ENCODE data around the gene MED25. TPM values are rescaled to one million over a fixed set of nuclear protein-coding genes. Genes with fewer than 3 reads are reported as not detected.

Gene MED25
- total and polyA plus RNA-seq, 12 donors, result 39.5 to 149 (median 54.9) TPM

GRCh38 chr19:49837009-49837310 is 18.9 kb downstream of the MED25 start:
- Histone ChIP-seq H3K27me3 (no peaks in the 10 kb centered on the region), H3K4me1 (peaks cover 0 to 11% (median 0%) of the 10 kb centered on the region in 9 donors), H3K4me3 (no peak overlapping the region), H3K36me3 (peaks cover 0 to 96% (median 61%) of the 10 kb centered on the region in 9 donors), H3K9me3 (no peaks in the 10 kb centered on the region), H3K27ac (no peak overlapping the region)
- TF ChIP-seq CTCF (IDR thresholded peaks at IDR 0.05), result no peak
- WGBS, 2 donors, result 81 to 88% methylated on average over 5 of the region's 5 CpGs
- ATAC-seq (no peak), DNase-seq (no peak)
- intact Hi-C loops (cut with DNase I), result loop anchor here in 1 of 10 donors (10.0 kb wide), 1 partner anchor 1238 kb away; no protein-coding TSS in a partner anchor

GRCh38 chr19:49837425-49837824 is 19.3 kb downstream of the MED25 start:
- H3K4me1 ChIP-seq, result peaks cover 0 to 7% (median 0%) of the 10 kb centered on the region in 9 donors
- no peak for TF ChIP-seq CTCF (IDR thresholded peaks at IDR 0.05)
- peaks cover 0 to 95% (median 56%) of the 10 kb centered on the region in 9 donors for H3K36me3 ChIP-seq
- WGBS, 2 donors, result 94 to 97% methylated on average over 9 of the region's 9 CpGs
- intact Hi-C loops (cut with DNase I), result loop anchor here in 1 of 10 donors (10.0 kb wide), 1 partner anchor 1237 kb away; no protein-coding TSS in a partner anchor
- DNase-seq (no peak), ATAC-seq (peak in 2 of 8 donors; percentile 4 to 12)
- H3K27ac ChIP-seq, result no peak overlapping the region
- H3K4me3 ChIP-seq, result no peak overlapping the region
- no peaks in the 10 kb centered on the region for H3K9me3 ChIP-seq
- no peaks in the 10 kb centered on the region for H3K27me3 ChIP-seq

DNA sequence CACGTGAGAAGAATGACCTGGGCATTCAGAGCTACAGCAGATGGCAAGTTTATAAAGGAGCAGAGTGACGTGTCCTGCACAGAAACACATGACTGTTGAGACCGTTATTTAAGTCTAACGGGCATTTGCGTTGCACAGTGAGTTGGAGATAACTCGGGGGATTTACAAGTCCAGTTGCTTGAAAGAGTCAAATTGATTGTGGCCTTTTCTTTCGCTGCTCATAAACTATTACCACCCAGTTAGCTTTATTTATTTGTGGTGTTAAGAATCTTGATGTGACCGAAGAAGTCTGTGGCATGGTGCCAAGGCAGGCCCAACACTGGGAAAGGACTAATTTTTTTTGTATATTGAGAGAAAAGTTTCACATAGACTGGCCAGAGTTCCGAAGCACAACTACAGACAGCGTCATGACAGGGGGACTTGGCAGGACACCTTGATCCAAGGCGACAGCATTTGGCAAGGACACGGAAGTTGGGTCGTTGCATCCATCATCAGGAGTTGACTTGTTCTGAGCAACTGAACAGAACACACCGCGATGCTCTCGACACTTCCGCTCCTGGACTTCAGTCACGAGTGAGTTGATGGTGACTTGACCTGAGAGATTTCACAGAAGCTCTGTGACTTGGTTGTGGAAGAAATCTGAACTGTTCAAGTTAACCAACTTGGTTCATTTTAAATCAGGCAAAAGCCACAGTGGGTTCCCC is 20.9 kb downstream of the MED25 start:
- no peak for TF ChIP-seq CTCF (IDR thresholded peaks at IDR 0.05)
- Histone ChIP-seq H3K4me1 (peaks cover 0 to 5% (median 0%) of the 10 kb centered on the region in 9 donors), H3K4me3 (no peak overlapping the region), H3K9me3 (no peaks in the 10 kb centered on the region), H3K36me3 (peaks cover 0 to 79% (median 40%) of the 10 kb centered on the region in 9 donors), H3K27me3 (no peaks in the 10 kb centered on the region), H3K27ac (no peak overlapping the region)
- no peak for DNase-seq
- intact Hi-C loops (cut with DNase I), result loop anchor here in 1 of 10 donors (10.0 kb wide), 1 partner anchor 1236 kb away; no protein-coding TSS in a partner anchor
- WGBS, 2 donors, result 48 to 69% methylated on average over 18 of the region's 18 CpGs
- peak in 2 of 8 donors; percentile 18 to 67 for ATAC-seq

GRCh38 chr19:49839713-49840112 is 21.6 kb downstream of the MED25 start:
- Histone ChIP-seq H3K4me3 (no peak overlapping the region), H3K4me1 (peaks cover 0 to 5% (median 0%) of the 10 kb centered on the region in 9 donors), H3K9me3 (no peaks in the 10 kb centered on the region), H3K36me3 (peaks cover 0 to 72% (median 33%) of the 10 kb centered on the region in 9 donors), H3K27ac (no peak overlapping the region), H3K27me3 (no peaks in the 10 kb centered on the region)
- WGBS, 2 donors, result 84 to 85% methylated on average over 11 of the region's 11 CpGs
- DNase-seq (no peak), ATAC-seq (no peak)
- intact Hi-C loops (cut with DNase I), result loop anchor here in 1 of 10 donors (10.0 kb wide), 1 partner anchor 1235 kb away; no protein-coding TSS in a partner anchor
- TF ChIP-seq CTCF (IDR thresholded peaks at IDR 0.05), result no peak

Measured in heart right ventricle (tissue), 16 donors.